Spleen (tissue), 11 donors: ENCODE data around the gene DOCK10. TPM values are rescaled to one million over a fixed set of nuclear protein-coding genes. Genes with fewer than 3 reads are reported as not detected.
"Not testable (repeated sequence)": the region's sequence is repeated elsewhere in the genome, so short reads cannot be mapped to it uniquely, and the experiment has no call there.

Experiments used
- DNase-seq: peaks from one replicate; pipeline ENCODE4 v3.0.0-alpha.2; 2020
- H3K27ac ChIP-seq, 8 donors: fragments of 200-600 bp; sonication (generic) in 7 of 8; 1 replicate in 4 of 8; 2 replicates in 4 of 8; pipeline versions ENCODE4 v1.5.0 to v1.8.0; 2016 to 2021; ENCODE audit warnings: inconsistent platforms in 4 of 8, mild to moderate bottlenecking in 4 of 8, moderate library complexity in 1 of 8
- H3K27me3 ChIP-seq, 7 donors: fragments of 200-600 bp; sonication (generic) in 6 of 7; replicated peaks in 1 of 7; 1 replicate in 4 of 7; 2 replicates in 3 of 7; pipeline versions ENCODE4 v1.5.0 to v1.8.0; 2016 to 2021; ENCODE audit warnings: inconsistent platforms in 3 of 7, mild to moderate bottlenecking in 1 of 7
- H3K36me3 ChIP-seq, 6 donors: fragments of 200-600 bp; sonication (generic) in 5 of 6; 1 replicate in 4 of 6; 2 replicates in 2 of 6; pipeline versions ENCODE4 v1.5.0 to v1.8.0; 2016 to 2021; ENCODE audit warnings: inconsistent platforms in 2 of 6
- H3K4me1 ChIP-seq, 6 donors: fragments of 200-600 bp; sonication (generic) in 5 of 6; 1 replicate in 3 of 6; 2 replicates in 3 of 6; pipeline versions ENCODE4 v1.5.0 to v1.8.0; 2016 to 2021; ENCODE audit warnings: inconsistent platforms in 3 of 6
- H3K4me3 ChIP-seq, 8 donors: fragments of 200-600 bp; sonication (generic) in 7 of 8; 1 replicate in 4 of 8; 2 replicates in 4 of 8; pipeline versions ENCODE4 v1.5.0 to v1.8.0; 2016 to 2021; ENCODE audit warnings: inconsistent platforms in 4 of 8, mild to moderate bottlenecking in 4 of 8, moderate library complexity in 2 of 8
- H3K9me3 ChIP-seq, 8 donors: fragments of 200-600 bp; sonication (generic) in 7 of 8; 1 replicate in 4 of 8; 2 replicates in 4 of 8; pipeline versions ENCODE4 v1.5.0 to v1.8.0; 2016 to 2021; ENCODE audit warnings: inconsistent platforms in 4 of 8
- CTCF ChIP-seq, 11 experiments: fragments of 200-600 bp in 7 of 11; fragments of 450-650 bp in 4 of 11; sonication (generic) in 4 of 11; IDR thresholded peaks in 8 of 11; conservative IDR thresholded peaks in 3 of 11; 1 replicate in 7 of 11; 2 replicates in 4 of 11; pipeline versions ENCODE4 v1.4.0 to v1.8.0; 2016 to 2021; ENCODE audit warnings: antibody characterized with exemption in 11 of 11, inconsistent platforms in 4 of 11, mild to moderate bottlenecking in 1 of 11
- POLR2A ChIP-seq, 3 donors: fragments of 450-650 bp; IDR thresholded peaks; one replicate each; pipeline ENCODE4 v1.5.1; 2017; ENCODE audit warnings: antibody characterized with exemption in 3 of 3, mild to moderate bottlenecking in 1 of 3
- POLR2AphosphoS5 ChIP-seq, 3 donors: sonication (generic); formaldehyde crosslinking; IDR thresholded peaks; one replicate each; pipeline ENCODE4 v1.5.1; 2017; ENCODE audit warnings: antibody characterized with exemption in 3 of 3
- WGBS, 5 donors: extraction: QIAGEN DNeasy Blood & Tissue Kit in 3 of 5; methylation state at CpG; one replicate each; pipeline versions ENCODE4 v1.1.5 to v1.1.7; 2013 to 2018; 5-methylcytosine and 5-hydroxymethylcytosine counted together
- intact Hi-C: fragments of 100-400 bp; cut with DNase I; formaldehyde crosslinking; loops from one replicate; pipeline ENCODE4 v1.15.0; 2023; ENCODE audit warnings: low total_unique reads
- polyA plus RNA-seq, 3 donors: library from polyadenylated mRNA; stranded (reverse); fragments of 200-250 nt; gene quantifications; one replicate each; pipeline ENCODE4 v1.2.1, GENCODE V29; 2013
- total RNA-seq, 7 donors: library from RNA; depleted of rRNA in 3 of 7; stranded (reverse); fragments of >200 nt in 3 of 7; fragmentation: NEBNext Ultra II Directional in 4 of 7; extraction: Animal tissue kit (Norgen Biotek cat#: 25700) in 4 of 7; gene quantifications; one replicate each; pipeline versions ENCODE4 v1.1.0 to v1.2.1, GENCODE V29; 2016 to 2021
- donor health status: healthy with polysubstance abuse.
- donor health status: DM: no; HTN: no; CAD: no; lungs with moderate emphysema.
- donor health status: DM: no; HTN: no; CAD: no.
- donor health status: Bipolar disorder and iron deficiency.
- donor health status: healthy.
- donor health status: DM: no; HTN: no; CAD: no.
- donor health status: DM: yes; HTN: yes; CAD: no.

Gene DOCK10
- total and polyA plus RNA-seq, 10 donors, result 12.5 to 203 (median 158) TPM

- 75 to 86% (median 78%) methylated on average over 8 of the region's 8 CpGs for WGBS, 5 donors
- Histone ChIP-seq H3K9me3 (no peaks in the 10 kb centered on the region), H3K27ac (peak overlapping the region in 3 of 8 donors; percentile 16 to 86 (median 82)), H3K4me1 (peaks cover 11 to 69% (median 47%) of the 10 kb centered on the region in 6 donors), H3K36me3 (peaks cover 0 to 52% (median 9%) of the 10 kb centered on the region in 6 donors), H3K27me3 (no peaks in the 10 kb centered on the region), H3K4me3 (no peak overlapping the region)
- intact Hi-C loops, result no loop called here
- DNase-seq, result no peak
- no peak for TF ChIP-seq POLR2AphosphoS5 (IDR thresholded peaks at IDR 0.05)
- no peak for TF ChIP-seq POLR2A (IDR thresholded peaks at IDR 0.05)
- no peak for TF ChIP-seq CTCF (IDR thresholded peaks at IDR 0.05 in 8 of 11, conservative IDR thresholded peaks at IDR 0.05 in 3 of 11)
Observed at GRCh38 chr2:224919472-224920110, 122.7 kb downstream of the DOCK10 start.

GRCh38 chr2:224918626-224919471 lies 123.4 kb downstream of the DOCK10 start:
- Histone ChIP-seq H3K27me3 (no peaks in the 10 kb centered on the region), H3K4me3 (no peak overlapping the region), H3K27ac (peak overlapping the region in 3 of 8 donors; percentile 16 to 86 (median 82)), H3K4me1 (peaks cover 11 to 66% (median 39%) of the 10 kb centered on the region in 6 donors), H3K36me3 (peaks cover 0 to 58% (median 9%) of the 10 kb centered on the region in 6 donors), H3K9me3 (no peaks in the 10 kb centered on the region)
- 92 to 95% (median 93%) methylated on average over 4 of the region's 4 CpGs for WGBS, 5 donors
- intact Hi-C loops, result no loop called here
- TF ChIP-seq CTCF (IDR thresholded peaks at IDR 0.05 in 8 of 11, conservative IDR thresholded peaks at IDR 0.05 in 3 of 11) (no peak), POLR2A (IDR thresholded peaks at IDR 0.05) (no peak), POLR2AphosphoS5 (IDR thresholded peaks at IDR 0.05) (no peak)
- no peak for DNase-seq

DNA sequence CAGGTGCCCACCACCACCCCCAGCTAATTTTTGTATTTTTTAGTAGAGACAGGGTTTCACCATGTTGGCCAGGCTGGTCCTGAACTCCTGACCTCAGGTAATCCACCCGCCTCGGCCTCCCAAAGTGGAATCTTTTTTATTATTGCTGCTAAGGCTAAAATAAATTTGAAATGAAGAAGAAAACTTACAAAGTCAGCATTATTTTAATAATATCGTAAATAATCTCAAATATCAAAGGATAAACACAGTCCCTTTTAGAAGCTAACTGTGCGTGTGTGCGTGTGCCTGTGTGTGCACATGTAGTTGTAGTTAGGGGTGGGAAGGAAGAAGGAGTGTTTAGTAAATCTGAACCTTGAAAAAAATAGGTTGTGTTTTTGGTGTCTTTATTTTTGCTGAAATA lies 125.0 kb downstream of the DOCK10 start:
- Histone ChIP-seq H3K4me1 (peaks cover 6 to 61% (median 25%) of the 10 kb centered on the region in 6 donors), H3K36me3 (peaks cover 0 to 67% (median 9%) of the 10 kb centered on the region in 6 donors)
- H3K27me3 ChIP-seq, H3K9me3 ChIP-seq, H3K4me3 ChIP-seq, DNase-seq, H3K27ac ChIP-seq, intact Hi-C loops: not testable (repeated sequence)
- WGBS, 5 donors, result 95 to 98% (median 97%) methylated on average over 5 of the region's 5 CpGs

DNA sequence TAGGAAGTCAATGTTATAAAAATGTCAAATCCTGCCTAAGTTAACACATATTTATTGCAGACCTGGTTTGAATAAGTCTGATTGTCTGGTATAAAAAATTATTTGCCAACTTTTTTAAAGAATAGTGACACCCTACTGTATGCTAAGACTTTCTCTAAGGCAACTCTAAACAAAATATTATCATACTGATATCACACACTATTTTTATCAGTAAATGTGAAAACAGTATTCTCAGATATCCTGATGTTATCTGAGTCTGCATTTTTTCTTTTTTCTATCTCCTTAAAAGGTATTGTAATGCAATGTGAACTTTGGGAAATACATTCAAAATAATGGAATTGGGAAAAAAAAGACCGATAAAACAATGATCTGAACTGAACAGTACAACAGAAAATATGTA lies 127.1 kb downstream of the DOCK10 start:
- intact Hi-C loops, result no loop called here
- Histone ChIP-seq H3K27ac (no peak overlapping the region), H3K4me1 (peaks cover 1 to 60% (median 30%) of the 10 kb centered on the region in 6 donors), H3K9me3 (no peaks in the 10 kb centered on the region), H3K4me3 (no peak overlapping the region), H3K36me3 (peaks cover 0 to 71% (median 9%) of the 10 kb centered on the region in 6 donors), H3K27me3 (no peaks in the 10 kb centered on the region)
- TF ChIP-seq CTCF (IDR thresholded peaks at IDR 0.05 in 8 of 11, conservative IDR thresholded peaks at IDR 0.05 in 3 of 11) (no peak), POLR2A (IDR thresholded peaks at IDR 0.05) (no peak), POLR2AphosphoS5 (IDR thresholded peaks at IDR 0.05) (no peak)
- WGBS, 5 donors, result 95 to 100% (median 97%) methylated on average over 1 of the region's 1 CpG
- DNase-seq, result no peak
